HepG2 (cell line): ENCODE measurements around the gene EGR2. TPM values are rescaled to one million over a fixed set of nuclear protein-coding genes. Genes with fewer than 3 reads are reported as not detected.
"Not testable (repeated sequence)": the region's sequence is repeated elsewhere in the genome, so short reads cannot be mapped to it uniquely, and the experiment has no call there.

Experiments
- ATAC-seq: fragments of 200-7000 bp; cut with Tn5 transposase; 3 replicates; pipeline ENCODE4 v1.9.1; 2020; ENCODE audit warnings: mild to moderate bottlenecking, moderate library complexity
- BruUV-seq: library from RNA; stranded (reverse); fragments of 400-500 nt; replicated peaks from 2 replicates; lab custom pipeline; 2021; lab: Mats Ljungman, UMichigan
- CTCF ChIA-PET: fragments of 300-600 bp; formaldehyde crosslinking; extraction: SDS; loops from one replicate; lab custom pipeline; 2021; ENCODE audit warnings: low total read pairs, inconsistent platforms, low intra/inter-chr PET ratio; lab: Yijun Ruan, JAX
- POLR2A ChIA-PET: fragments of 350-600 bp; sonication (Branson Sonifier 250); formaldehyde crosslinking; loops from one replicate; lab custom pipeline; 2020; ENCODE audit warnings: antibody characterized with exemption, inconsistent platforms; lab: Yijun Ruan, JAX
- DNase-seq: peaks from one replicate; pipeline ENCODE4 v3.0.0-alpha.2; 2015; ENCODE audit warnings: low spot score
- FAIRE-seq: peaks from 3 replicates; lab custom pipeline; 2011; peaks lifted over from hg19 to GRCh38; lab: Jason Lieb, UNC
- H2AFZ ChIP-seq: one replicate; pipeline ENCODE4 v1.6.1; 2011; ENCODE audit warnings: low read length, inconsistent platforms
- H3K27ac ChIP-seq: fragments of 300-600 bp; 3 replicates; pipeline ENCODE4 v1.8.0; 2011; ENCODE audit warnings: mixed run types, mild to moderate bottlenecking, mixed read lengths, low read length, inconsistent platforms; ENCODE audit not compliant: insufficient read depth; ENCODE audit errors: extremely low read length
- H3K27me3 ChIP-seq, 2 experiments: fragments of 200-600 bp in 1 of 2; 2 replicates in 1 of 2; 3 replicates in 1 of 2; pipeline versions ENCODE4 v1.6.0 to v1.8.0; 2011; ENCODE audit warnings: low read length in 2 of 2, mild to moderate bottlenecking in 2 of 2, moderate library complexity in 2 of 2, inconsistent platforms in 1 of 2; ENCODE audit not compliant: insufficient read depth in 2 of 2, control insufficient read depth in 1 of 2
- H3K36me3 ChIP-seq, 2 experiments: fragments of 200-600 bp in 1 of 2; replicated peaks in 1 of 2; 2 replicates in 1 of 2; 3 replicates in 1 of 2; pipeline versions ENCODE4 v1.5.1 to v1.8.0; 2011; ENCODE audit warnings: low read length in 2 of 2, inconsistent platforms in 1 of 2; ENCODE audit not compliant: insufficient read depth in 2 of 2, control insufficient read depth in 1 of 2
- H3K4me1 ChIP-seq: 2 replicates; pipeline ENCODE4 v1.5.1; 2012; ENCODE audit warnings: low read length, inconsistent platforms; ENCODE audit not compliant: insufficient read depth
- H3K4me2 ChIP-seq: 2 replicates; pipeline ENCODE4 v1.6.0; 2011; ENCODE audit warnings: low read depth, low read length, inconsistent platforms
- H3K4me3 ChIP-seq, 3 experiments: fragments of 200-600 bp in 1 of 3; sonication (generic), shearing (Covaris generic) in 1 of 3; replicated peaks in 1 of 3; 2 replicates each; pipeline ENCODE4 v1.5.1; 2011 to 2016; ENCODE audit warnings: low read length in 3 of 3, inconsistent platforms in 2 of 3, low read depth in 2 of 3, mild to moderate bottlenecking in 2 of 3, control low read depth in 1 of 3, mixed read lengths in 1 of 3; ENCODE audit not compliant: insufficient read depth in 1 of 3
- H3K79me2 ChIP-seq: one replicate; pipeline ENCODE4 v1.6.1; 2011; ENCODE audit warnings: low read length, inconsistent platforms; ENCODE audit not compliant: insufficient read depth
- H3K9ac ChIP-seq: 2 replicates; pipeline ENCODE4 v1.6.0; 2011; ENCODE audit warnings: mild to moderate bottlenecking, low read depth, low read length, inconsistent platforms; ENCODE audit not compliant: insufficient read depth
- H3K9me3 ChIP-seq: 2 replicates; pipeline ENCODE4 v1.5.1; 2012; ENCODE audit warnings: mild to moderate bottlenecking, low read length
- H4K20me1 ChIP-seq: 2 replicates; pipeline ENCODE4 v1.6.0; 2011; ENCODE audit warnings: inconsistent platforms, mild to moderate bottlenecking, low read length, moderate library complexity; ENCODE audit not compliant: insufficient read depth
- CEBPB ChIP-seq: IDR thresholded peaks from 2 replicates; pipeline ENCODE4 v1.6.1; 2011; ENCODE audit warnings: low read depth, low read length, improper control_type of control experiment, borderline replicate concordance
- CEBPG ChIP-seq: IDR thresholded peaks from 2 replicates; pipeline ENCODE4 v1.6.1; 2016
- FOXP1 ChIP-seq, 2 experiments: fragments of 450-650 bp in 1 of 2; IDR thresholded peaks; 2 replicates each; pipeline ENCODE4 v1.6.1; 2017 to 2018; ENCODE audit warnings: antibody characterized with exemption in 1 of 2
- GFI1 ChIP-seq: sonication (generic); formaldehyde crosslinking; IDR thresholded peaks from 2 replicates; pipeline ENCODE4 v1.5.0; 2020; ENCODE audit warnings: missing genetic modification reagents, mild to moderate bottlenecking, borderline replicate concordance
- ISL2 ChIP-seq: sonication (generic); formaldehyde crosslinking; IDR thresholded peaks from 2 replicates; pipeline ENCODE4 v1.5.0; 2020; ENCODE audit warnings: missing genetic modification reagents
- NCOA2 ChIP-seq: sonication (generic); formaldehyde crosslinking; IDR thresholded peaks from 2 replicates; pipeline ENCODE4 v1.8.0; 2022; ENCODE audit warnings: inconsistent platforms
- RCOR2 ChIP-seq: IDR thresholded peaks from 2 replicates; pipeline ENCODE4 v1.6.1; 2016; ENCODE audit warnings: missing biosample characterization, missing genetic modification reagents
- SOX13 ChIP-seq, 3 experiments: fragments of 450-650 bp in 1 of 3; sonication (generic) in 1 of 3; formaldehyde crosslinking in 1 of 3; IDR thresholded peaks in 2 of 3; conservative IDR thresholded peaks in 1 of 3; 2 replicates each; pipeline versions ENCODE4 v1.5.0 to v1.6.1; 2016 to 2020; ENCODE audit warnings: antibody characterized with exemption in 1 of 3, mild to moderate bottlenecking in 1 of 3, missing compliant biosample characterization in 1 of 3, missing genetic modification reagents in 1 of 3, moderate library complexity in 1 of 3
- SOX5 ChIP-seq: IDR thresholded peaks from 2 replicates; pipeline ENCODE4 v1.6.1; 2016; ENCODE audit warnings: borderline replicate concordance
- TCF7 ChIP-seq: sonication (generic); IDR thresholded peaks from 2 replicates; pipeline ENCODE4 v1.6.1; 2016; ENCODE audit warnings: antibody characterized with exemption, low read depth
- WGBS: methylation state at CpG from one replicate; pipeline ENCODE4 v1.1.6; 2017; ENCODE audit warnings: low lambda C conversion rate; 5-methylcytosine and 5-hydroxymethylcytosine counted together
- in situ Hi-C: cut with HindIII; loops from 2 replicates; pipeline ENCODE4 v1.10.0; 2017; ENCODE audit warnings: low pct_unique_long_range_greater_than_20kb; ENCODE audit not compliant: extremely low pct_ligation_motif_present
- intact Hi-C: fragments of 100-400 bp; cut with micrococcal nuclease; formaldehyde crosslinking; loops from one replicate; pipeline ENCODE4 v1.10.0; 2022; ENCODE audit not compliant: unreplicated experiment
- polyA plus RNA-seq, 8 experiments: library from polyadenylated mRNA; depleted of rRNA in 3 of 8; stranded (reverse) in 7 of 8; unstranded in 1 of 8; fragments of >200 nt; fragmentation: Illumina TruSeq in 4 of 8; extraction: Trizol in 4 of 8; gene quantifications; 2 replicates each; pipeline versions ENCODE4 v1.2.1 to v1.2.3, GENCODE V29; 2011 to 2016; ENCODE audit warnings: low read depth in 4 of 8, missing spikeins in 1 of 8, mixed read lengths in 1 of 8; ENCODE audit not compliant: insufficient read depth in 1 of 8
- total RNA-seq, 5 experiments: library from RNA; depleted of rRNA; stranded (reverse); fragments of >200 nt; fragmentation: Illumina TruSeq; extraction: Trizol; gene quantifications; 2 replicates each; pipeline ENCODE4 v1.2.3, GENCODE V29; 2016; ENCODE audit warnings: low read depth in 1 of 5
- TF ChIP-seq, protein P1 (sequence below): IDR thresholded peaks from 2 replicates; pipeline ENCODE4 v1.6.1; 2016; ENCODE audit warnings: low read depth, missing genetic modification reagents, missing compliant biosample characterization

Gene EGR2
- total and polyA plus RNA-seq, 2 of the 13 experiments (the other 11 are each of a cell fraction or from before 2014, with no cell fraction given): 0.11 to 0.15 TPM

DNA sequence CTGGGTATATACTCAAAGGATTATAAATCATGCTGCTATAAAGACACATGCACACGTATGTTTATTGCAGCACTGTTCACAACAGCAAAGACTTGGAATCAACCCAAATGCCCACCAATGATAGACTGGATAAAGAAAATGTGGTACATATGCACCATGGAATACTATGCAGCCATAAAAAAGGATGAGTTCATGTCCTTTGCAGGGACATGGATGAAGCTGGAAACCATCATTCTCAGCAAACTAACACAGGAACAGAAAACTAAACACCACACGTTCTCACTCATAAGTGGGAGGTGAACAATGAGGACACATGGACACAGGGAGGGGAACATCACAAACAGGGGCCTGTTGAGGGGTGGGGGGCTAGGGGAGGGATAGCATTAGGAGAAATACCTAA is 27.9 kb downstream of the EGR2 start:
- H2AFZ ChIP-seq, intact Hi-C loops, BruUV-seq, in situ Hi-C loops, H3K4me3 ChIP-seq, FAIRE-seq, H3K36me3 ChIP-seq, H3K27me3 ChIP-seq, H3K9ac ChIP-seq, CTCF ChIA-PET, H3K27ac ChIP-seq, H3K79me2 ChIP-seq, H4K20me1 ChIP-seq, H3K4me2 ChIP-seq, ATAC-seq, POLR2A ChIA-PET, DNase-seq, H3K9me3 ChIP-seq: not testable (repeated sequence)
- WGBS: 25% methylated on average over 2 of the region's 2 CpGs
- H3K4me1 ChIP-seq: peaks cover 18% of the 10 kb centered on the region

DNA sequence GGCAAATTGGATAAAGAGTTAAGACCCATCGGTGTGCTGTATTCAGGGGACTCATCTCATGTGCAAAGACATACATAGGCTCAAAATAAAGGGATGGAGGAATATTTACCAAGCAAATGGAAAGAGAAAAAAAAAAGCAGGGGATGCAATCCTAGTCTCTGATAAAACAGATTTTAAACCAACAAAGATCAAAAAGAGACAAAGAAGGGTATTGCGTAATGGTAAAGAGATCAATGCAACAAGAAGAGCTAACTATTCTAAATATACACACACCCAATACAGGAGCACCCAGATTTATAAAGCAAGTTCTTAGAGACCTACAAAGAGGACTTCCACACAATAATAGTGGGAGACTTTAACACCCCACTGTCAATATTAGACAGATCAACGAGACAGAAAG is 31.6 kb downstream of the EGR2 start:
- H3K36me3 ChIP-seq; H4K20me1 ChIP-seq; H3K27me3 ChIP-seq; H3K4me3 ChIP-seq; CTCF ChIA-PET; H2AFZ ChIP-seq; intact Hi-C loops; H3K9me3 ChIP-seq; H3K27ac ChIP-seq; H3K79me2 ChIP-seq; BruUV-seq; in situ Hi-C loops; H3K9ac ChIP-seq; POLR2A ChIA-PET; H3K4me2 ChIP-seq; ATAC-seq; TF ChIP-seq SOX13, FOXP1 (IDR thresholded peaks at IDR 0.05): not testable (repeated sequence)
- WGBS: 26% methylated on average over 3 of the region's 3 CpGs
- peaks cover 12% of the 10 kb centered on the region for H3K4me1 ChIP-seq
- DNase-seq (peak; percentile 18), FAIRE-seq (peak; percentile 4)
- peak; percentile 92 for TF ChIP-seq GFI1 (CRISPR knock-in tag)
- TF ChIP-seq RCOR2 (CRISPR knock-in tag): peak; percentile 43; the same call in 1 of the 2 replicates
- TF ChIP-seq SOX5 (CRISPR knock-in tag): peak; percentile 56; the same call in 1 of the 2 replicates
- TF ChIP-seq SOX13 (CRISPR knock-in tag; conservative IDR thresholded peaks at IDR 0.05 in 1 of 2, IDR thresholded peaks at IDR 0.05 in 1 of 2): peak in 1 of 2 experiments; percentile 67; a peak in 2 of 4 replicates
- TF ChIP-seq ISL2 (CRISPR knock-in tag): peak; percentile 42; the same call in 1 of the 2 replicates
- TF ChIP-seq TCF7: peak; percentile 48; the same call in 1 of the 2 replicates
- peak; percentile 84 for TF ChIP-seq CEBPB
- peak; percentile 79 for TF ChIP-seq CEBPG
- TF ChIP-seq, protein P1, sequence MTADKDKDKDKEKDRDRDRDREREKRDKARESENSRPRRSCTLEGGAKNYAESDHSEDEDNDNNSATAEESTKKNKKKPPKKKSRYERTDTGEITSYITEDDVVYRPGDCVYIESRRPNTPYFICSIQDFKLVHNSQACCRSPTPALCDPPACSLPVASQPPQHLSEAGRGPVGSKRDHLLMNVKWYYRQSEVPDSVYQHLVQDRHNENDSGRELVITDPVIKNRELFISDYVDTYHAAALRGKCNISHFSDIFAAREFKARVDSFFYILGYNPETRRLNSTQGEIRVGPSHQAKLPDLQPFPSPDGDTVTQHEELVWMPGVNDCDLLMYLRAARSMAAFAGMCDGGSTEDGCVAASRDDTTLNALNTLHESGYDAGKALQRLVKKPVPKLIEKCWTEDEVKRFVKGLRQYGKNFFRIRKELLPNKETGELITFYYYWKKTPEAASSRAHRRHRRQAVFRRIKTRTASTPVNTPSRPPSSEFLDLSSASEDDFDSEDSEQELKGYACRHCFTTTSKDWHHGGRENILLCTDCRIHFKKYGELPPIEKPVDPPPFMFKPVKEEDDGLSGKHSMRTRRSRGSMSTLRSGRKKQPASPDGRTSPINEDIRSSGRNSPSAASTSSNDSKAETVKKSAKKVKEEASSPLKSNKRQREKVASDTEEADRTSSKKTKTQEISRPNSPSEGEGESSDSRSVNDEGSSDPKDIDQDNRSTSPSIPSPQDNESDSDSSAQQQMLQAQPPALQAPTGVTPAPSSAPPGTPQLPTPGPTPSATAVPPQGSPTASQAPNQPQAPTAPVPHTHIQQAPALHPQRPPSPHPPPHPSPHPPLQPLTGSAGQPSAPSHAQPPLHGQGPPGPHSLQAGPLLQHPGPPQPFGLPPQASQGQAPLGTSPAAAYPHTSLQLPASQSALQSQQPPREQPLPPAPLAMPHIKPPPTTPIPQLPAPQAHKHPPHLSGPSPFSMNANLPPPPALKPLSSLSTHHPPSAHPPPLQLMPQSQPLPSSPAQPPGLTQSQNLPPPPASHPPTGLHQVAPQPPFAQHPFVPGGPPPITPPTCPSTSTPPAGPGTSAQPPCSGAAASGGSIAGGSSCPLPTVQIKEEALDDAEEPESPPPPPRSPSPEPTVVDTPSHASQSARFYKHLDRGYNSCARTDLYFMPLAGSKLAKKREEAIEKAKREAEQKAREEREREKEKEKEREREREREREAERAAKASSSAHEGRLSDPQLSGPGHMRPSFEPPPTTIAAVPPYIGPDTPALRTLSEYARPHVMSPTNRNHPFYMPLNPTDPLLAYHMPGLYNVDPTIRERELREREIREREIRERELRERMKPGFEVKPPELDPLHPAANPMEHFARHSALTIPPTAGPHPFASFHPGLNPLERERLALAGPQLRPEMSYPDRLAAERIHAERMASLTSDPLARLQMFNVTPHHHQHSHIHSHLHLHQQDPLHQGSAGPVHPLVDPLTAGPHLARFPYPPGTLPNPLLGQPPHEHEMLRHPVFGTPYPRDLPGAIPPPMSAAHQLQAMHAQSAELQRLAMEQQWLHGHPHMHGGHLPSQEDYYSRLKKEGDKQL (CRISPR knock-in tag): 0 out of 2 replicates have a peak, but pooled peaks have one; percentile 21
- peak; percentile 16; the same call in 1 of the 2 replicates for TF ChIP-seq FOXP1 (CRISPR knock-in tag; IDR thresholded peaks at IDR 0.05)
- TF ChIP-seq NCOA2 (CRISPR knock-in tag): peak; percentile 19; the same call in 1 of the 2 replicates
